Mesendoderm (in vitro differentiated cells): Measurements from ENCODE around the gene PHLDA1.

Source experiments
- DNase-seq: peaks from one replicate; pipeline ENCODE4 v3.0.0; 2013
- H2AK5ac ChIP-seq: 2 replicates; pipeline ENCODE4 v1.6.1; 2013; ENCODE audit warnings: low read length, inconsistent platforms
- H2BK120ac ChIP-seq: 2 replicates; pipeline ENCODE4 v1.6.1; 2013; ENCODE audit warnings: low read depth, mild to moderate bottlenecking, low read length, moderate library complexity, mixed read lengths
- H2BK15ac ChIP-seq: replicated peaks from 2 replicates; pipeline ENCODE4 v1.6.1; 2013; ENCODE audit warnings: low read depth, mild to moderate bottlenecking, moderate library complexity
- H2BK5ac ChIP-seq: 2 replicates; pipeline ENCODE4 v1.6.1; 2013; ENCODE audit warnings: low read length, inconsistent platforms
- H3K18ac ChIP-seq: 2 replicates; pipeline ENCODE4 v1.6.1; 2013; ENCODE audit warnings: mild to moderate bottlenecking, low read length, mixed read lengths
- H3K23ac ChIP-seq: one replicate; pipeline ENCODE4 v1.6.1; 2013; ENCODE audit warnings: low read length
- H3K27ac ChIP-seq: 2 replicates; pipeline ENCODE4 v1.5.1; 2013; ENCODE audit warnings: low read depth, mild to moderate bottlenecking, inconsistent platforms, low read length, moderate library complexity
- H3K27me3 ChIP-seq: 2 replicates; pipeline ENCODE4 v1.6.1; 2013; ENCODE audit warnings: low read length, control low read depth, mild to moderate bottlenecking, inconsistent platforms; ENCODE audit not compliant: insufficient read depth, poor library complexity
- H3K36me3 ChIP-seq: 2 replicates; pipeline ENCODE4 v1.6.1; 2013; ENCODE audit warnings: low read length, inconsistent platforms; ENCODE audit not compliant: control insufficient read depth, insufficient read depth
- H3K4ac ChIP-seq: one replicate; pipeline ENCODE4 v1.6.1; 2013; ENCODE audit warnings: low read depth, mild to moderate bottlenecking, low read length, moderate library complexity
- H3K4me1 ChIP-seq: 2 replicates; pipeline ENCODE4 v1.6.1; 2013; ENCODE audit warnings: low read depth, low read length, inconsistent platforms; ENCODE audit not compliant: control insufficient read depth
- H3K4me2 ChIP-seq: 2 replicates; pipeline ENCODE4 v1.6.1; 2013; ENCODE audit warnings: low read length
- H3K4me3 ChIP-seq: 2 replicates; pipeline ENCODE4 v1.5.1; 2013; ENCODE audit warnings: mild to moderate bottlenecking, low read length
- H3K56ac ChIP-seq: one replicate; pipeline ENCODE4 v1.6.1; 2013; ENCODE audit warnings: low read length
- H3K79me1 ChIP-seq: 2 replicates; pipeline ENCODE4 v1.6.1; 2013; ENCODE audit warnings: low read length, inconsistent platforms
- H3K79me2 ChIP-seq: 2 replicates; pipeline ENCODE4 v1.6.1; 2013; ENCODE audit warnings: mild to moderate bottlenecking, low read length; ENCODE audit not compliant: control insufficient read depth, insufficient read depth
- H3K9ac ChIP-seq: 2 replicates; pipeline ENCODE4 v1.6.1; 2013; ENCODE audit warnings: low read length, inconsistent platforms
- H4K5ac ChIP-seq: one replicate; pipeline ENCODE4 v1.6.1; 2013; ENCODE audit warnings: low read length
- H4K8ac ChIP-seq: one replicate; pipeline ENCODE4 v1.6.1; 2013; ENCODE audit warnings: low read depth, mild to moderate bottlenecking, control low read depth, low read length, moderate library complexity
- WGBS: extraction: QIAGEN DNeasy Blood & Tissue Kit; methylation state at CpG from one replicate; pipeline ENCODE4 v1.1.7; 2013; ENCODE audit warnings: low lambda C conversion rate, missing lambda C conversion rate; ENCODE audit not compliant: insufficient coverage; ENCODE audit errors: extremely low coverage; 5-methylcytosine and 5-hydroxymethylcytosine counted together

PHLDA1 gene

GRCh38 chr12:76020281-76020680, 11.3 kb downstream of the PHLDA1 start:
- Histone ChIP-seq H3K79me1 (no peaks in the 10 kb centered on the region), H3K79me2 (no peaks in the 10 kb centered on the region), H3K4ac (peak overlapping the region; percentile 52), H4K5ac (no peak overlapping the region), H3K4me1 (peaks cover 7% of the 10 kb centered on the region), H3K36me3 (no peaks in the 10 kb centered on the region), H2BK120ac (no peak overlapping the region), H3K56ac (peak overlapping the region; percentile 17), H3K4me2 (no peak overlapping the region), H3K18ac (peak overlapping the region; percentile 88), H4K8ac (no peak overlapping the region), H3K4me3 (no peak overlapping the region), H3K23ac (no peak overlapping the region), H3K27me3 (no peaks in the 10 kb centered on the region), H2BK15ac (no peak overlapping the region), H3K9ac (no peak overlapping the region), H2AK5ac (no peak overlapping the region), H3K27ac (peak overlapping the region; percentile 38), H2BK5ac (peak overlapping the region; percentile 27)
- peak; percentile 85 for DNase-seq
- no CpG with 5 or more reads among the region's 5 CpGs for WGBS

GRCh38 chr12:76018672-76019071, 12.9 kb downstream of the PHLDA1 start:
- Histone ChIP-seq H3K4me3 (no peak overlapping the region), H2BK120ac (no peak overlapping the region), H2BK15ac (no peak overlapping the region), H3K4me2 (no peak overlapping the region), H3K79me2 (no peaks in the 10 kb centered on the region), H2BK5ac (no peak overlapping the region), H2AK5ac (no peak overlapping the region), H3K27ac (no peak overlapping the region), H3K4ac (no peak overlapping the region), H3K79me1 (no peaks in the 10 kb centered on the region), H3K18ac (no peak overlapping the region), H3K4me1 (peaks cover 7% of the 10 kb centered on the region), H3K27me3 (no peaks in the 10 kb centered on the region), H3K36me3 (no peaks in the 10 kb centered on the region), H3K56ac (peak overlapping the region; percentile 36), H3K23ac (no peak overlapping the region), H4K5ac (no peak overlapping the region), H4K8ac (no peak overlapping the region), H3K9ac (no peak overlapping the region)
- peak; percentile 59 for DNase-seq
- WGBS: no CpG with 5 or more reads among the region's 1 CpG

GRCh38 chr12:76018111-76018510, 13.5 kb downstream of the PHLDA1 start:
- no peaks in the 10 kb centered on the region for H3K36me3 ChIP-seq
- no peak overlapping the region for H3K4me2 ChIP-seq
- no peaks in the 10 kb centered on the region for H3K79me2 ChIP-seq
- no peak overlapping the region for H3K4ac ChIP-seq
- no peak overlapping the region for H2BK5ac ChIP-seq
- WGBS: no CpG with 5 or more reads among the region's 6 CpGs
- no peak overlapping the region for H3K9ac ChIP-seq
- H2BK15ac ChIP-seq: no peak overlapping the region
- no peak overlapping the region for H2AK5ac ChIP-seq
- no peaks in the 10 kb centered on the region for H3K27me3 ChIP-seq
- H3K4me1 ChIP-seq: peaks cover 7% of the 10 kb centered on the region
- H2BK120ac ChIP-seq: no peak overlapping the region
- H3K79me1 ChIP-seq: no peaks in the 10 kb centered on the region
- no peak overlapping the region for H3K56ac ChIP-seq
- no peak overlapping the region for H4K5ac ChIP-seq
- H3K4me3 ChIP-seq: no peak overlapping the region
- H3K23ac ChIP-seq: no peak overlapping the region
- no peak overlapping the region for H3K27ac ChIP-seq
- no peak overlapping the region for H3K18ac ChIP-seq
- peak; percentile 92 for DNase-seq
- no peak overlapping the region for H4K8ac ChIP-seq

- H3K4me2 ChIP-seq: no peak overlapping the region
- H3K18ac ChIP-seq: no peak overlapping the region
- no peaks in the 10 kb centered on the region for H3K79me1 ChIP-seq
- H3K4me3 ChIP-seq: no peak overlapping the region
- no peak overlapping the region for H3K9ac ChIP-seq
- H3K79me2 ChIP-seq: no peaks in the 10 kb centered on the region
- H3K4ac ChIP-seq: no peak overlapping the region
- no peak overlapping the region for H3K27ac ChIP-seq
- H2BK15ac ChIP-seq: no peak overlapping the region
- H2BK5ac ChIP-seq: no peak overlapping the region
- no peak overlapping the region for H2BK120ac ChIP-seq
- H3K23ac ChIP-seq: no peak overlapping the region
- no peak overlapping the region for H4K5ac ChIP-seq
- H3K27me3 ChIP-seq: no peaks in the 10 kb centered on the region
- no peaks in the 10 kb centered on the region for H3K36me3 ChIP-seq
- H3K56ac ChIP-seq: peak overlapping the region; percentile 8
- no CpG with 5 or more reads among the region's 8 CpGs for WGBS
- peak; percentile 91 for DNase-seq
- H3K4me1 ChIP-seq: peaks cover 2% of the 10 kb centered on the region
- H4K8ac ChIP-seq: no peak overlapping the region
- H2AK5ac ChIP-seq: no peak overlapping the region
Observed at GRCh38 chr12:76014007-76014406, 17.6 kb downstream of the PHLDA1 start.

GRCh38 chr12:76013603-76014002, 18.0 kb downstream of the PHLDA1 start:
- Histone ChIP-seq H3K36me3 (no peaks in the 10 kb centered on the region), H3K27ac (no peak overlapping the region), H3K79me2 (no peaks in the 10 kb centered on the region), H2BK5ac (no peak overlapping the region), H4K5ac (no peak overlapping the region), H3K4me3 (no peak overlapping the region), H3K4ac (no peak overlapping the region), H2BK15ac (peak overlapping the region; percentile 79), H3K18ac (no peak overlapping the region), H3K4me2 (no peak overlapping the region), H2AK5ac (no peak overlapping the region), H3K4me1 (peaks cover 2% of the 10 kb centered on the region), H2BK120ac (no peak overlapping the region), H3K79me1 (no peaks in the 10 kb centered on the region), H3K23ac (no peak overlapping the region), H3K9ac (no peak overlapping the region), H4K8ac (no peak overlapping the region), H3K27me3 (no peaks in the 10 kb centered on the region), H3K56ac (no peak overlapping the region)
- DNase-seq: no peak
- no CpG with 5 or more reads among the region's 4 CpGs for WGBS

GRCh38 chr12:76012644-76013043, 18.9 kb downstream of the PHLDA1 start:
- H3K4me1 ChIP-seq: no peaks in the 10 kb centered on the region
- DNase-seq: no peak
- H2BK120ac ChIP-seq: no peak overlapping the region
- no peak overlapping the region for H3K27ac ChIP-seq
- no CpG with 5 or more reads among the region's 4 CpGs for WGBS
- H3K9ac ChIP-seq: no peak overlapping the region
- no peaks in the 10 kb centered on the region for H3K36me3 ChIP-seq
- no peaks in the 10 kb centered on the region for H3K79me1 ChIP-seq
- no peaks in the 10 kb centered on the region for H3K27me3 ChIP-seq
- no peak overlapping the region for H3K4ac ChIP-seq
- H3K4me3 ChIP-seq: no peak overlapping the region
- no peaks in the 10 kb centered on the region for H3K79me2 ChIP-seq
- no peak overlapping the region for H3K18ac ChIP-seq
- no peak overlapping the region for H3K23ac ChIP-seq
- H3K4me2 ChIP-seq: no peak overlapping the region
- no peak overlapping the region for H4K8ac ChIP-seq
- no peak overlapping the region for H2BK15ac ChIP-seq
- H3K56ac ChIP-seq: no peak overlapping the region
- no peak overlapping the region for H2AK5ac ChIP-seq
- H2BK5ac ChIP-seq: no peak overlapping the region
- H4K5ac ChIP-seq: no peak overlapping the region
